ENCODE data around the gene AKIRIN1.
A peak's percentile ranks its signal among the peaks of the same experiment; 100 is the strongest.
"Not testable (repeated sequence)": the region's sequence is repeated elsewhere in the genome, so short reads cannot be mapped to it uniquely, and the experiment has no call there.

The AKIRIN1 gene

DNA sequence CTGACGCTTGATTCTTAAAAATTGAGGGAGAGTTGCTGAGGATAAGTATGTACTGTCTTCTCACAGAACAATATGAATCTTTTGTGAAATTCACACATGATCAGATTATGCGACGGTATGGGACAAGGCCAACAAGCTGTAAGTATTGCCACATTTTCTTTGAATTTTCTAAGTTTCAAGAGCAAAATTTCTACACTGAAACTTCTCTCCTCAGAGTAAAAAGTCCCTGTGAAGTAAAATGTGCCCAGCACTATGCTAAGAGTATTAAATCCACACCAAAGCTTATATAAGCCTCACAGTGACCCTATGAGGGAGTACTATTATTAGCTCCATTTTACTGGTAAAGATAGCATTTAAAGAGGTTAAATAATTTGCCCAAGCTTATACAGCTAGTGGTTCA lies 12.2 kb downstream of the AKIRIN1 start:
- Histone ChIP-seq H2AFZ (no peak overlapping the region), H3K36me3 (ENCODE audit: control insufficient read depth, insufficient read depth, low read length) (no peaks in the 10 kb centered on the region), H3K4me1 (no peaks in the 10 kb centered on the region), H3K9me3 (ENCODE audit: control insufficient read depth, low read length) (no peaks in the 10 kb centered on the region), H3K27ac (peak overlapping the region; percentile 4), H3K79me2 (no peaks in the 10 kb centered on the region), H3K27me3 (ENCODE audit: control insufficient read depth, insufficient read depth, low read length) (no peaks in the 10 kb centered on the region), H3K4me2 (ENCODE audit: low read length) (no peak overlapping the region), H3K9ac (no peak overlapping the region), H3K4me3 (ENCODE audit: low read depth, low read length) (no peak overlapping the region)
- TF ChIP-seq, protein P1, sequence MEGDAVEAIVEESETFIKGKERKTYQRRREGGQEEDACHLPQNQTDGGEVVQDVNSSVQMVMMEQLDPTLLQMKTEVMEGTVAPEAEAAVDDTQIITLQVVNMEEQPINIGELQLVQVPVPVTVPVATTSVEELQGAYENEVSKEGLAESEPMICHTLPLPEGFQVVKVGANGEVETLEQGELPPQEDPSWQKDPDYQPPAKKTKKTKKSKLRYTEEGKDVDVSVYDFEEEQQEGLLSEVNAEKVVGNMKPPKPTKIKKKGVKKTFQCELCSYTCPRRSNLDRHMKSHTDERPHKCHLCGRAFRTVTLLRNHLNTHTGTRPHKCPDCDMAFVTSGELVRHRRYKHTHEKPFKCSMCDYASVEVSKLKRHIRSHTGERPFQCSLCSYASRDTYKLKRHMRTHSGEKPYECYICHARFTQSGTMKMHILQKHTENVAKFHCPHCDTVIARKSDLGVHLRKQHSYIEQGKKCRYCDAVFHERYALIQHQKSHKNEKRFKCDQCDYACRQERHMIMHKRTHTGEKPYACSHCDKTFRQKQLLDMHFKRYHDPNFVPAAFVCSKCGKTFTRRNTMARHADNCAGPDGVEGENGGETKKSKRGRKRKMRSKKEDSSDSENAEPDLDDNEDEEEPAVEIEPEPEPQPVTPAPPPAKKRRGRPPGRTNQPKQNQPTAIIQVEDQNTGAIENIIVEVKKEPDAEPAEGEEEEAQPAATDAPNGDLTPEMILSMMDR (IDR thresholded peaks at IDR 0.05) = no peak

DNA sequence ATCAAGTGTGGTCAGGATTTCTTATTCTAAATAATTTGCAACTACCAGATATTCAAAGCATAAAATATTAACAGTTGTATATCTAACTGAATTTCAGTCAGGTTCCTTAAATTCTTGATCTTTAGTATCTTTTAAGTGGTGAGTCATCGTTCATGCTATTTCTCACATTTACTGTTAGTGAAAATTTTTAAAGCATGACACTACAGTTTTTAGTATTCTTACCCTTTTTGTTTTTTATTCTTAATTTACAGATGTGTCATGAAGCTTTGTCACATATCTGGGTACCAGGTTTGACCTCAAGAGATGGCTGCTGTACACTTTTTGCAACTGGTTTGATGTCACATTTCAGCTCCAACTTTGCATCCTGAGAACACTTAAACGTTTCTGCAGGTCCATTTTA lies 12.7 kb downstream of the AKIRIN1 start:
- Histone ChIP-seq H3K9me3 (ENCODE audit: control insufficient read depth, low read length) (no peaks in the 10 kb centered on the region), H2AFZ (no peak overlapping the region), H3K27me3 (ENCODE audit: control insufficient read depth, insufficient read depth, low read length) (no peaks in the 10 kb centered on the region), H3K9ac (no peak overlapping the region), H3K79me2 (no peaks in the 10 kb centered on the region), H3K4me3 (ENCODE audit: low read depth, low read length) (no peak overlapping the region), H3K4me1 (no peaks in the 10 kb centered on the region), H3K27ac (no peak overlapping the region), H3K4me2 (ENCODE audit: low read length) (no peak overlapping the region), H3K36me3 (ENCODE audit: control insufficient read depth, insufficient read depth, low read length) (no peaks in the 10 kb centered on the region)
- TF ChIP-seq, protein P1 (IDR thresholded peaks at IDR 0.05) = no peak

DNA sequence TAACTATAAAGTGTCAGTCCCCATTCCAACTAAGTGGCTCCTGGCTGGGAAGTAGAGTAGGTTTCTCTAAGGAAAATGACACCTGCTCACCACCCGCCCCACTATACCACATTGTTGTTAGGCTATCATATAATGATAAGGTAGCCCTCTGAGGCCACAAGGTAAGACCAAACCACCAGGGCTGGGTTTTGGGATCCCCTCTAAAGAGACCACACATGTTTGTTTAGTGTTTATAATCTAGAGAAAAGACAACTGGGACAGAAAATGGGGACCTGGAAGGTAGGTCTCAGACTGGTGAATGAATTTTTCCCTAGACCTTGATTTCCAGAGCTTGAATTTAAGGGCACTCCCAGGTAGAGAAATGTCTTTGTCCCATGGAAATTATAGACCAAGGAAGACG lies 15.2 kb downstream of the AKIRIN1 start:
- no peak overlapping the region for H3K4me3 ChIP-seq (ENCODE audit: low read depth, low read length)
- no peaks in the 10 kb centered on the region for H3K9me3 ChIP-seq (ENCODE audit: control insufficient read depth, low read length)
- H3K4me2 ChIP-seq (ENCODE audit: low read length) = no peak overlapping the region
- H3K27me3 ChIP-seq (ENCODE audit: control insufficient read depth, insufficient read depth, low read length) = no peaks in the 10 kb centered on the region
- no peaks in the 10 kb centered on the region for H3K36me3 ChIP-seq (ENCODE audit: control insufficient read depth, insufficient read depth, low read length)
- TF ChIP-seq, protein P1 (IDR thresholded peaks at IDR 0.05) = no peak
- H3K79me2 ChIP-seq = no peaks in the 10 kb centered on the region
- H3K27ac ChIP-seq = no peak overlapping the region
- H3K4me1 ChIP-seq = no peaks in the 10 kb centered on the region
- no peak overlapping the region for H3K9ac ChIP-seq
- H2AFZ ChIP-seq = no peak overlapping the region

DNA sequence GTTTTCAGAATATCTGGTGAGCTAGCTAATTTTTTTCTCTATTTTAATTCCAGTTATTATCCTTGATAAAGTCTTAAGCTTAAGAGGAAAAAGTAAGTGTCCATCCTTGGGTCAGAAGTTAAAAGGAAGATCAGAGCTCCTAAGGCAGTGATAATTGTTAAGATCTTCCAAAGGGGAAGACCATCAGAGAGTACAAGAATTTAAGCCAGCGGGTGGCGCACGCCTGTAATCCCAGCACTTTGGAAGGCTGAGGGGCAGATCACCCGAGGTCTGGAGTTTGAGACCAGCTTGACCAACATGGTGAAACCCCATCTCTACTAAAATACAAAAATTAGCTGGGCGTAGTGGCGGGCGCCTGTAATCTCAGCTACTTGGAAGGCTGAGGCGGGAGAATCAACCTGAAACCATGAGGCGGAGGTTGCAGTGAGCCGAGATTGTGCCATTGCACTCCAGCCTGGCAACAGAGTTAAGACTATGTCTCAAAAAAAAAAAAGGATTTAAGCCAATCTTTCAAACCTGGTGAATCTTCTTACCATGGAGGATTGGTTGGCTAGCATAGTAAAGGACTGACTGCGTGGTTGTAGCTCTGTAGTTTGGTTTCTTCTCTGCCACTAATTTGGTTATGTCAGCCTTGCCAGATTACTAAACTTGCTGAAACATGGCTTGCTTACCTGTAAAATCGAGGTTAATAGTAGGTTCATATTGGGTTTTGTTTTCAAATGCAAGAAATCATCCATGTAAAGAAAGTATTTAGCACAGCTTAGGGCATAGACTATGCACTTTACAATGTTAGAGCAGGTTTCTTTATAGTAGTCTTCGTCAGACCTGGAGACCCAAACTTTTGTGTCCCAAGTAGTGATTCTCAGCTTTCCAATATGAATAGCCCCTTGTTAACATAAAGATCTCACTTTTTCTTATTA lies 15.9 kb downstream of the AKIRIN1 start:
- no peaks in the 10 kb centered on the region for H3K4me1 ChIP-seq
- H3K9me3 ChIP-seq (ENCODE audit: control insufficient read depth, low read length) = no peaks in the 10 kb centered on the region
- H3K4me2 ChIP-seq (ENCODE audit: low read length) = no peak overlapping the region
- no peak overlapping the region for H3K27ac ChIP-seq
- H3K9ac ChIP-seq = no peak overlapping the region
- H3K4me3 ChIP-seq (ENCODE audit: low read depth, low read length) = no peak overlapping the region
- H3K79me2 ChIP-seq = no peaks in the 10 kb centered on the region
- no peak overlapping the region for H2AFZ ChIP-seq
- no peaks in the 10 kb centered on the region for H3K36me3 ChIP-seq (ENCODE audit: control insufficient read depth, insufficient read depth, low read length)
- TF ChIP-seq, protein P1 (IDR thresholded peaks at IDR 0.05) = no peak
- H3K27me3 ChIP-seq (ENCODE audit: control insufficient read depth, insufficient read depth, low read length) = no peaks in the 10 kb centered on the region

DNA sequence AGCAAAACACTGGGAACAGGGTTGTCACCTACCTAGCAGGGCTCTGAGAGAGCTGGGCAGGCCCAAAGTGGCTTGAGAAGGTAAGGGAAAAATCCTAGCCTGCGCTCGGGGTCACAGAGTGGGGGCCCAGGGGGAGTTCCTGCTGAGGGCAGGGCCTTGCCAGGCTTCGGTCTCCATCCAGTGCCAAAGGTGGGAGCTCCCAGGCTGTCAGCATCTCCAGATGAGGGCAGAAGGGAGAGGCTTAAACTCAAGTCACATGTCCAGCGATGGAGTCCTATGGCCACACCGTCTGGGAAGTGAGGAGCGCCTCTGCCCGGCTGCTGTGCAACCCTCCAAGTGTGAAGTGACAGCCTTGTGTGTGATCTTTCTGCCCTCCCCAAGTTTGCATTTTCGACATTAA lies 23.9 kb downstream of the AKIRIN1 start:
- not testable (repeated sequence) for H3K36me3 ChIP-seq (ENCODE audit: control insufficient read depth, insufficient read depth, low read length); H3K27me3 ChIP-seq (ENCODE audit: control insufficient read depth, insufficient read depth, low read length); H3K27ac ChIP-seq; H3K4me1 ChIP-seq; H3K4me2 ChIP-seq (ENCODE audit: low read length); H3K9ac ChIP-seq; H3K4me3 ChIP-seq (ENCODE audit: low read depth, low read length); H2AFZ ChIP-seq; H3K79me2 ChIP-seq; H3K9me3 ChIP-seq (ENCODE audit: control insufficient read depth, low read length)
